ENCODE data around the gene CD320.

- TF ChIP-seq EZH2phosphoT487 (IDR thresholded peaks at IDR 0.05; ENCODE audit: low read depth, severe bottlenecking, unreplicated experiment) (no peak), CTCF (IDR thresholded peaks at IDR 0.05; ENCODE audit: poor library complexity) (no peak)
Observed at GRCh38 chr19:8308891-8309291, 733 bp upstream of the CD320 start.
